Endodermal cell (in vitro differentiated cells): Measurements from ENCODE around the gene RRAD. TPM values are rescaled to one million over a fixed set of nuclear protein-coding genes. Genes with fewer than 3 reads are reported as not detected.

Experiments
- DNase-seq: peaks from one replicate; pipeline ENCODE4 v3.0.0-alpha.2; 2017
- H3K27ac ChIP-seq: 2 replicates; pipeline ENCODE4 v1.5.1; 2013; ENCODE audit warnings: mild to moderate bottlenecking, low read depth, low read length, moderate library complexity
- H3K27me3 ChIP-seq: 2 replicates; pipeline ENCODE4 v1.6.1; 2013; ENCODE audit warnings: mild to moderate bottlenecking, low read length, moderate library complexity; ENCODE audit not compliant: insufficient read depth, control insufficient read depth, poor library complexity, severe bottlenecking
- H3K36me3 ChIP-seq: 2 replicates; pipeline ENCODE4 v1.7.0; 2013; ENCODE audit warnings: mild to moderate bottlenecking, low read length, moderate library complexity; ENCODE audit not compliant: control insufficient read depth, insufficient read depth
- H3K4me1 ChIP-seq: one replicate; pipeline ENCODE4 v1.7.0; 2013; ENCODE audit warnings: low read length; ENCODE audit not compliant: control insufficient read depth, insufficient read depth
- H3K4me3 ChIP-seq: 2 replicates; pipeline ENCODE4 v1.5.1; 2013; ENCODE audit warnings: mild to moderate bottlenecking, low read length, moderate library complexity
- H3K9ac ChIP-seq: 2 replicates; pipeline ENCODE4 v1.6.1; 2013; ENCODE audit warnings: mild to moderate bottlenecking, low read length, moderate library complexity; ENCODE audit not compliant: poor library complexity, severe bottlenecking; ENCODE audit errors: extremely low read depth
- H3K9me3 ChIP-seq: 2 replicates; pipeline ENCODE4 v1.6.1; 2013; ENCODE audit warnings: mild to moderate bottlenecking, low read length, moderate library complexity; ENCODE audit not compliant: control insufficient read depth
- H3K27ac Mint-ChIP-seq: 2 replicates; pipeline ENCODE4 v1.8.0; 2020; ENCODE audit warnings: mixed read lengths
- H3K27me3 Mint-ChIP-seq: 2 replicates; pipeline ENCODE4 v1.8.0; 2021; ENCODE audit warnings: mild to moderate bottlenecking, mixed read lengths; ENCODE audit not compliant: insufficient read depth
- H3K36me3 Mint-ChIP-seq: 2 replicates; pipeline ENCODE4 v1.8.0; 2020; ENCODE audit warnings: low read depth, mixed read lengths
- H3K4me1 Mint-ChIP-seq: 2 replicates; pipeline ENCODE4 v1.8.0; 2020; ENCODE audit warnings: mixed read lengths
- H3K4me3 Mint-ChIP-seq: 2 replicates; pipeline ENCODE4 v1.8.0; 2020; ENCODE audit warnings: mild to moderate bottlenecking, moderate library complexity, mixed read lengths
- H3K9me3 Mint-ChIP-seq: 2 replicates; pipeline ENCODE4 v1.8.0; 2020; ENCODE audit warnings: mild to moderate bottlenecking, mixed read lengths
- WGBS, 2 experiments: methylation state at CpG; one replicate each; pipeline versions ENCODE4 v1.1.5 to v1.1.7; 2013; ENCODE audit warnings: missing lambda C conversion rate in 2 of 2, mixed read lengths in 1 of 2; ENCODE audit not compliant: insufficient coverage in 1 of 2, insufficient read length in 1 of 2; 5-methylcytosine and 5-hydroxymethylcytosine counted together
- total RNA-seq, 2 donors: library from RNA; stranded (reverse); fragmentation: NEBNext Ultra II Directional in 1 of 2; extraction: Animal tissue kit (Norgen Biotek cat#: 25700) in 1 of 2; gene quantifications; 2 replicates in 1 of 2; 3 replicates in 1 of 2; pipeline ENCODE4 v1.2.1, GENCODE V29; 2021
- TF ChIP-seq, protein P1 (sequence below): fragments of 200-600 bp; sonication (generic); conservative IDR thresholded peaks from 2 replicates; pipeline ENCODE4 v1.5.0; 2021; ENCODE audit warnings: antibody characterized with exemption, mild to moderate bottlenecking

Gene RRAD
- total RNA-seq, 2 donors from 2014 or later: 0.55 TPM; not detected in 1

GRCh38 chr16:66914541-66914940 is 10.8 kb downstream of the RRAD start:
- WGBS, 2 experiments: 90% methylated on average over 5 to 7 of the region's 7 CpGs
- H3K9ac ChIP-seq: no peak overlapping the region
- H3K4me3 ChIP-seq: no peak overlapping the region
- H3K27me3 ChIP-seq: peaks cover 13% of the 10 kb centered on the region
- no peaks in the 10 kb centered on the region for H3K4me1 ChIP-seq
- no peaks in the 10 kb centered on the region for H3K36me3 Mint-ChIP-seq
- peaks cover 32% of the 10 kb centered on the region for H3K27me3 Mint-ChIP-seq
- TF ChIP-seq, protein P1, sequence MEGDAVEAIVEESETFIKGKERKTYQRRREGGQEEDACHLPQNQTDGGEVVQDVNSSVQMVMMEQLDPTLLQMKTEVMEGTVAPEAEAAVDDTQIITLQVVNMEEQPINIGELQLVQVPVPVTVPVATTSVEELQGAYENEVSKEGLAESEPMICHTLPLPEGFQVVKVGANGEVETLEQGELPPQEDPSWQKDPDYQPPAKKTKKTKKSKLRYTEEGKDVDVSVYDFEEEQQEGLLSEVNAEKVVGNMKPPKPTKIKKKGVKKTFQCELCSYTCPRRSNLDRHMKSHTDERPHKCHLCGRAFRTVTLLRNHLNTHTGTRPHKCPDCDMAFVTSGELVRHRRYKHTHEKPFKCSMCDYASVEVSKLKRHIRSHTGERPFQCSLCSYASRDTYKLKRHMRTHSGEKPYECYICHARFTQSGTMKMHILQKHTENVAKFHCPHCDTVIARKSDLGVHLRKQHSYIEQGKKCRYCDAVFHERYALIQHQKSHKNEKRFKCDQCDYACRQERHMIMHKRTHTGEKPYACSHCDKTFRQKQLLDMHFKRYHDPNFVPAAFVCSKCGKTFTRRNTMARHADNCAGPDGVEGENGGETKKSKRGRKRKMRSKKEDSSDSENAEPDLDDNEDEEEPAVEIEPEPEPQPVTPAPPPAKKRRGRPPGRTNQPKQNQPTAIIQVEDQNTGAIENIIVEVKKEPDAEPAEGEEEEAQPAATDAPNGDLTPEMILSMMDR: no peak
- H3K27ac ChIP-seq: no peak overlapping the region
- no peak overlapping the region for H3K4me3 Mint-ChIP-seq
- H3K36me3 ChIP-seq: no peaks in the 10 kb centered on the region
- H3K9me3 Mint-ChIP-seq: no peaks in the 10 kb centered on the region
- DNase-seq: no peak
- no peak overlapping the region for H3K27ac Mint-ChIP-seq
- H3K9me3 ChIP-seq: no peaks in the 10 kb centered on the region
- H3K4me1 Mint-ChIP-seq: no peaks in the 10 kb centered on the region

- H3K4me1 Mint-ChIP-seq: no peaks in the 10 kb centered on the region
- H3K4me1 ChIP-seq: no peaks in the 10 kb centered on the region
- no peak overlapping the region for H3K4me3 Mint-ChIP-seq
- no peak overlapping the region for H3K9ac ChIP-seq
- H3K9me3 Mint-ChIP-seq: no peaks in the 10 kb centered on the region
- no peak for DNase-seq
- H3K27me3 ChIP-seq: peaks cover 18% of the 10 kb centered on the region
- TF ChIP-seq, protein P1: no peak
- no peaks in the 10 kb centered on the region for H3K36me3 Mint-ChIP-seq
- H3K9me3 ChIP-seq: no peaks in the 10 kb centered on the region
- H3K27ac ChIP-seq: no peak overlapping the region
- peaks cover 30% of the 10 kb centered on the region for H3K27me3 Mint-ChIP-seq
- no peak overlapping the region for H3K4me3 ChIP-seq
- H3K27ac Mint-ChIP-seq: no peak overlapping the region
- H3K36me3 ChIP-seq: no peaks in the 10 kb centered on the region
- WGBS, 2 experiments: 63 to 83% methylated on average over 4 of the region's 4 CpGs
Observed at GRCh38 chr16:66913711-66914110, 11.6 kb downstream of the RRAD start.

GRCh38 chr16:66913081-66913480 is 12.3 kb downstream of the RRAD start:
- peak; percentile 88 for DNase-seq

More at GRCh38 chr16:66913081-66913480, 12.3 kb downstream of the RRAD start:
- no peaks in the 10 kb centered on the region for H3K36me3 ChIP-seq
- H3K27ac Mint-ChIP-seq: no peak overlapping the region
- H3K4me3 ChIP-seq: no peak overlapping the region
- TF ChIP-seq, protein P1: peak; percentile 61
- no peaks in the 10 kb centered on the region for H3K36me3 Mint-ChIP-seq
- H3K9ac ChIP-seq: no peak overlapping the region
- H3K27me3 ChIP-seq: peaks cover 25% of the 10 kb centered on the region
- no peaks in the 10 kb centered on the region for H3K4me1 Mint-ChIP-seq
- H3K27ac ChIP-seq: no peak overlapping the region
- H3K9me3 Mint-ChIP-seq: no peaks in the 10 kb centered on the region
- WGBS, 2 experiments: 48 to 56% methylated on average over 8 to 10 of the region's 10 CpGs
- no peaks in the 10 kb centered on the region for H3K9me3 ChIP-seq
- H3K27me3 Mint-ChIP-seq: peaks cover 36% of the 10 kb centered on the region
- H3K4me1 ChIP-seq: no peaks in the 10 kb centered on the region
- no peak overlapping the region for H3K4me3 Mint-ChIP-seq
